Measurements from ENCODE around the gene C1orf74. TPM values are rescaled to one million over a fixed set of nuclear protein-coding genes. Genes with fewer than 3 reads are reported as not detected.
A peak's percentile ranks its signal among the peaks of the same experiment; 100 is the strongest.
"Not testable (repeated sequence)": the region's sequence is repeated elsewhere in the genome, so short reads cannot be mapped to it uniquely, and the experiment has no call there.

C1orf74 gene
- polyA plus RNA-seq, 3 donors, result 3.4 to 3.8 (median 3.7) TPM

GRCh38 chr1:209813902-209814301 lies 29.5 kb upstream of the C1orf74 start:
- DNase-seq (ENCODE audit: extremely low read depth in 1 of 11, low read depth in 9 of 11, low spot score in 4 of 11), result no peak

GRCh38 chr1:209810783-209811182 lies 26.4 kb upstream of the C1orf74 start:
- no peak for DNase-seq (ENCODE audit: extremely low read depth in 1 of 11, low read depth in 9 of 11, low spot score in 4 of 11)

- no peak for DNase-seq (ENCODE audit: extremely low read depth in 1 of 11, low read depth in 9 of 11, low spot score in 4 of 11)
These were observed 25.3 kb upstream of the C1orf74 start for GRCh38 chr1:209809611-209810010.

- no peak for DNase-seq (ENCODE audit: extremely low read depth in 1 of 11, low read depth in 9 of 11, low spot score in 4 of 11)
These were observed 23.8 kb upstream of the C1orf74 start for GRCh38 chr1:209808059-209808581.

GRCh38 chr1:209807509-209807908 lies 23.1 kb upstream of the C1orf74 start:
- no peak for DNase-seq (ENCODE audit: extremely low read depth in 1 of 11, low read depth in 9 of 11, low spot score in 4 of 11)

GRCh38 chr1:209805875-209806760 lies 21.8 kb upstream of the C1orf74 start, which contains the start of gene IRF6:
Gene IRF6 (minus strand): TSS chr1:209806142. CDS start chr1:209801413, 4,729 bp downstream.
- peak; percentile 60 to 85 (median 76) for DNase-seq (ENCODE audit: extremely low read depth in 1 of 11, low read depth in 9 of 11, low spot score in 4 of 11)

- DNase-seq (ENCODE audit: extremely low read depth in 1 of 11, low read depth in 9 of 11, low spot score in 4 of 11), result no peak
These were observed 21.0 kb upstream of the C1orf74 start for GRCh38 chr1:209805341-209805781.

GRCh38 chr1:209803568-209803967 lies 19.2 kb upstream of the C1orf74 start:
- no peak for DNase-seq (ENCODE audit: extremely low read depth in 1 of 11, low read depth in 9 of 11, low spot score in 4 of 11)

GRCh38 chr1:209802780-209803152 lies 18.4 kb upstream of the C1orf74 start:
- DNase-seq (ENCODE audit: extremely low read depth in 1 of 11, low read depth in 9 of 11, low spot score in 4 of 11), result no peak

GRCh38 chr1:209802117-209802779 lies 17.9 kb upstream of the C1orf74 start:
- DNase-seq (ENCODE audit: extremely low read depth in 1 of 11, low read depth in 9 of 11, low spot score in 4 of 11), result no peak

GRCh38 chr1:209800984-209801834 lies 16.9 kb upstream of the C1orf74 start:
- no peak for DNase-seq (ENCODE audit: extremely low read depth in 1 of 11, low read depth in 9 of 11, low spot score in 4 of 11)

GRCh38 chr1:209797978-209798639 lies 13.8 kb upstream of the C1orf74 start:
- no peak for DNase-seq (ENCODE audit: extremely low read depth in 1 of 11, low read depth in 9 of 11, low spot score in 4 of 11)

GRCh38 chr1:209793711-209794110 lies 9.4 kb upstream of the C1orf74 start:
- not testable (repeated sequence) for DNase-seq (ENCODE audit: extremely low read depth in 1 of 11, low read depth in 9 of 11, low spot score in 4 of 11)

GRCh38 chr1:209791920-209792319 lies 7.6 kb upstream of the C1orf74 start:
- no peak for DNase-seq (ENCODE audit: extremely low read depth in 1 of 11, low read depth in 9 of 11, low spot score in 4 of 11)

- no peak for DNase-seq (ENCODE audit: extremely low read depth in 1 of 11, low read depth in 9 of 11, low spot score in 4 of 11)
These were observed 6.2 kb upstream of the C1orf74 start for GRCh38 chr1:209790286-209791193.

- no peak for DNase-seq (ENCODE audit: extremely low read depth in 1 of 11, low read depth in 9 of 11, low spot score in 4 of 11)
These were observed 4.9 kb upstream of the C1orf74 start for GRCh38 chr1:209789245-209789644.

GRCh38 chr1:209787551-209787950 lies 3.2 kb upstream of the C1orf74 start:
- no peak for DNase-seq (ENCODE audit: extremely low read depth in 1 of 11, low read depth in 9 of 11, low spot score in 4 of 11)

GRCh38 chr1:209786146-209786545 lies 1.8 kb upstream of the C1orf74 start:
- DNase-seq (ENCODE audit: extremely low read depth in 1 of 11, low read depth in 9 of 11, low spot score in 4 of 11), result no peak
